GM23338 (cell line): Measurements from ENCODE around the gene ADCY1. TPM values are rescaled to one million over a fixed set of nuclear protein-coding genes. Genes with fewer than 3 reads are reported as not detected.

Experiments used
- ATAC-seq: fragments of 200-7000 bp; cut with Tn5 transposase; 3 replicates; pipeline ENCODE4 v1.9.1; 2020
- DNase-seq: peaks from one replicate; pipeline ENCODE4 v3.0.0-alpha.2; 2015; ENCODE audit warnings: low spot score
- H2AFZ ChIP-seq: fragments of 200-600 bp; sonication (generic); 2 replicates; pipeline ENCODE4 v1.8.0; 2016; ENCODE audit warnings: antibody characterized with exemption, mild to moderate bottlenecking, moderate library complexity
- H3F3A ChIP-seq: fragments of 200-600 bp; sonication (generic); replicated peaks from 2 replicates; pipeline ENCODE4 v1.8.0; 2017; ENCODE audit warnings: antibody characterized with exemption, mixed run types, low read depth
- H3K27ac ChIP-seq: fragments of 200-600 bp; sonication (generic); 2 replicates; pipeline ENCODE4 v1.6.1; 2016; ENCODE audit warnings: low read depth
- H3K27me3 ChIP-seq: fragments of 200-600 bp; sonication (generic); 2 replicates; pipeline ENCODE4 v1.8.0; 2016; ENCODE audit warnings: mild to moderate bottlenecking, mixed run types, moderate library complexity; ENCODE audit not compliant: insufficient read depth
- H3K36me3 ChIP-seq: fragments of 200-600 bp; sonication (generic); 2 replicates; pipeline ENCODE4 v1.8.0; 2016; ENCODE audit warnings: mild to moderate bottlenecking; ENCODE audit not compliant: insufficient read depth
- H3K4me1 ChIP-seq: fragments of 200-600 bp; sonication (generic); 2 replicates; pipeline ENCODE4 v1.8.0; 2016; ENCODE audit warnings: mild to moderate bottlenecking, moderate library complexity; ENCODE audit not compliant: insufficient read depth
- H3K4me2 ChIP-seq: fragments of 200-600 bp; sonication (generic); 2 replicates; pipeline ENCODE4 v1.7.1; 2017; ENCODE audit warnings: mixed run types
- H3K4me3 ChIP-seq: fragments of 200-600 bp; sonication (generic); 2 replicates; pipeline ENCODE4 v1.6.1; 2016; ENCODE audit warnings: mixed run types
- H3K79me2 ChIP-seq: fragments of 200-600 bp; sonication (generic); replicated peaks from 2 replicates; pipeline ENCODE4 v1.8.0; 2017; ENCODE audit warnings: mild to moderate bottlenecking; ENCODE audit not compliant: insufficient read depth
- H3K9me2 ChIP-seq: fragments of 200-600 bp; sonication (generic); 2 replicates; pipeline ENCODE4 v1.8.0; 2017; ENCODE audit not compliant: insufficient read depth
- H4K20me1 ChIP-seq: fragments of 200-600 bp; sonication (generic); replicated peaks from 2 replicates; pipeline ENCODE4 v1.8.0; 2017; ENCODE audit warnings: mild to moderate bottlenecking; ENCODE audit not compliant: insufficient read depth
- H3K27ac Mint-ChIP-seq: 2 replicates; pipeline ENCODE4 v1.8.0; 2020; ENCODE audit warnings: inconsistent platforms, mild to moderate bottlenecking, moderate library complexity, mixed read lengths
- H3K27me3 Mint-ChIP-seq: 3 replicates; pipeline ENCODE4 v1.8.0; 2022; ENCODE audit warnings: low read depth, mild to moderate bottlenecking, moderate library complexity, mixed read lengths, inconsistent platforms; ENCODE audit not compliant: insufficient read depth, poor library complexity
- H3K36me3 Mint-ChIP-seq: 3 replicates; pipeline ENCODE4 v1.8.0; 2021; ENCODE audit warnings: low read depth, mild to moderate bottlenecking, inconsistent platforms, moderate library complexity, mixed read lengths
- H3K4me1 Mint-ChIP-seq: 3 replicates; pipeline ENCODE4 v1.8.0; 2020; ENCODE audit warnings: mild to moderate bottlenecking, inconsistent platforms, mixed read lengths
- H3K4me3 Mint-ChIP-seq: 3 replicates; pipeline ENCODE4 v1.8.0; 2021; ENCODE audit warnings: moderate library complexity, mild to moderate bottlenecking, inconsistent platforms, mixed read lengths
- H3K9me3 Mint-ChIP-seq: 3 replicates; pipeline ENCODE4 v1.8.0; 2020; ENCODE audit warnings: moderate library complexity, mild to moderate bottlenecking, inconsistent platforms, mixed read lengths
- CTCF ChIP-seq, 2 experiments: fragments of 200-600 bp in 1 of 2; sonication (generic) in 1 of 2; conservative IDR thresholded peaks; 2 replicates each; pipeline versions ENCODE4 v1.5.1 to v1.6.1; 2016 to 2017; ENCODE audit warnings: antibody characterized with exemption in 2 of 2, low read depth in 2 of 2, mild to moderate bottlenecking in 2 of 2, moderate library complexity in 1 of 2
- ETS1 ChIP-seq: IDR thresholded peaks from 2 replicates; pipeline ENCODE4 v1.6.1; 2016; ENCODE audit warnings: antibody characterized with exemption
- EZH2phosphoT487 ChIP-seq: fragments of 200-600 bp; sonication (generic); IDR thresholded peaks from one replicate; pipeline ENCODE4 v1.8.1; 2018; ENCODE audit warnings: antibody characterized with exemption; ENCODE audit not compliant: unreplicated experiment
- JUNB ChIP-seq: IDR thresholded peaks from one replicate; pipeline ENCODE4 v1.6.1; 2016; ENCODE audit warnings: antibody characterized with exemption; ENCODE audit not compliant: unreplicated experiment
- NANOG ChIP-seq: IDR thresholded peaks from 2 replicates; pipeline ENCODE4 v1.6.1; 2016; ENCODE audit warnings: antibody characterized with exemption, borderline replicate concordance
- REST ChIP-seq: IDR thresholded peaks from one replicate; pipeline ENCODE4 v1.6.1; 2018; ENCODE audit warnings: antibody characterized with exemption; ENCODE audit not compliant: unreplicated experiment
- STAT1 ChIP-seq: IDR thresholded peaks from one replicate; pipeline ENCODE4 v1.6.1; 2016; ENCODE audit warnings: antibody characterized with exemption; ENCODE audit not compliant: unreplicated experiment
- ZNF114 ChIP-seq: fragments of 250-450 bp; sonication (Bioruptor Pico); IDR thresholded peaks from 2 replicates; pipeline ENCODE4 v1.5.0; 2020; ENCODE audit warnings: mild to moderate bottlenecking, moderate library complexity
- ZNF331 ChIP-seq: fragments of 250-450 bp; sonication (Bioruptor Pico); IDR thresholded peaks from 2 replicates; pipeline ENCODE4 v1.5.0; 2020; ENCODE audit warnings: low read depth, mild to moderate bottlenecking, moderate library complexity
- ZNF462 ChIP-seq: fragments of 250-450 bp; sonication (Bioruptor Pico); IDR thresholded peaks from 2 replicates; pipeline ENCODE4 v1.5.0; 2020; ENCODE audit warnings: mild to moderate bottlenecking, moderate library complexity
- polyA plus RNA-seq: library from polyadenylated mRNA; unstranded; fragments of >200 nt; fragmentation: Nextera tagmentation; extraction: Ambion mirVana; gene quantifications from 2 replicates; pipeline ENCODE4 v1.2.1, GENCODE V29; 2016
- total RNA-seq: library from RNA; depleted of rRNA; stranded (reverse); fragments of >200 nt; shearing (Covaris generic); gene quantifications from 2 replicates; pipeline ENCODE4 v1.2.3, GENCODE V29; 2014

ADCY1 gene
- total and polyA plus RNA-seq, 2 experiments from 2014 or later, result 2.3 to 18.7 TPM

- Histone ChIP-seq H3K36me3 (no peaks in the 10 kb centered on the region), H3K27ac (no peak overlapping the region), H3K79me2 (no peaks in the 10 kb centered on the region), H3K4me2 (no peak overlapping the region), H3K4me1 (no peaks in the 10 kb centered on the region), H4K20me1 (no peaks in the 10 kb centered on the region), H3K4me3 (no peak overlapping the region), H3K27me3 (no peaks in the 10 kb centered on the region), H3K9me2 (no peaks in the 10 kb centered on the region), H2AFZ (no peak overlapping the region), H3F3A (no peaks in the 10 kb centered on the region)
- Mint-ChIP-seq H3K4me1 (no peaks in the 10 kb centered on the region; the same call in 2 of the 3 replicates), H3K27me3 (peaks cover 2% of the 10 kb centered on the region), H3K27ac (no peak overlapping the region), H3K9me3 (no peaks in the 10 kb centered on the region; the same call in 2 of the 3 replicates), H3K4me3 (no peak overlapping the region), H3K36me3 (peaks cover 15% of the 10 kb centered on the region)
- no peak for TF ChIP-seq CTCF (conservative IDR thresholded peaks at IDR 0.05; ENCODE audit: low read depth in 2 of 2)
- no peak for TF ChIP-seq ZNF114 (CRISPR knock-in tag)
- TF ChIP-seq STAT1, result no peak
- TF ChIP-seq ETS1, result no peak
- no peak for TF ChIP-seq EZH2phosphoT487
- TF ChIP-seq NANOG, result no peak
- no peak for TF ChIP-seq JUNB
- no peak for TF ChIP-seq REST
- TF ChIP-seq ZNF462 (CRISPR knock-in tag), result no peak
- no peak for TF ChIP-seq ZNF331 (CRISPR knock-in tag)
- ATAC-seq (no peak), DNase-seq (no peak)
Observed at GRCh38 chr7:45689797-45690761, 115.9 kb downstream of the ADCY1 start.
